Measurements from ENCODE around the gene PGS1.

DNA sequence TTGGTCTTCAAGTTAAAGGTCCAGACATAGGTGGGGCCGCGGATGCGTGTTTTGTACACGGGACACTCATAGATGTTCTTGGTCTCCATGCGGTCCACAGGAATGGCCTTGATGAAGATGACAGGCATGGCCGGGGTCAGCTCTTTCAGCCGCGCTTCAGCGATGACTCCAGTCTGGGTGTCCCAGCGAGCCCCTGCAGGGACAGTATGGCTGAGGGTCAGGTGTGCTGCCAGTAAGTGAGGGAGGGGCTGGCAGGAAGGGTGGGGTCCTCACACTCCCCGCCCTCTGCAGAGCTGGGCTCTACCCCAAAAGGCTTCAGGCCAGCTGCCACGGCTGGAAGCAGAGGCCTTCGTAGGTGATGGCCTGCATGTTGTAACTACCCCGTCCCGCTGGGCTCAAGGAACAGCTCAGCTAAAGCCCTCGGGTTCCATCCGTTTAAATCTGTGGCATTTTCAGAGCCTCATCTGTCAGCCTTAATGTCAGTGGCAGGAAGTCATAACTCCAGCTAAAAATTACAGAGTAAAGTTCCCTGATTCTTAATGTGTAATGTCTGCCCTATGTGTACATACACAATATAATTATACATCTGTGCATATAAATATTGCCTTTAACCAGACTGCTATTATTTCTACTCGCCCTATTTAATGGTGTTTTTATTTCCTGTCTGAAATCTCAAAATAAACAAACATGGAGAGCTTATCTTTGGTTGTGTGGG is 45.7 kb downstream of the PGS1 start:
- TF ChIP-seq, protein P1, sequence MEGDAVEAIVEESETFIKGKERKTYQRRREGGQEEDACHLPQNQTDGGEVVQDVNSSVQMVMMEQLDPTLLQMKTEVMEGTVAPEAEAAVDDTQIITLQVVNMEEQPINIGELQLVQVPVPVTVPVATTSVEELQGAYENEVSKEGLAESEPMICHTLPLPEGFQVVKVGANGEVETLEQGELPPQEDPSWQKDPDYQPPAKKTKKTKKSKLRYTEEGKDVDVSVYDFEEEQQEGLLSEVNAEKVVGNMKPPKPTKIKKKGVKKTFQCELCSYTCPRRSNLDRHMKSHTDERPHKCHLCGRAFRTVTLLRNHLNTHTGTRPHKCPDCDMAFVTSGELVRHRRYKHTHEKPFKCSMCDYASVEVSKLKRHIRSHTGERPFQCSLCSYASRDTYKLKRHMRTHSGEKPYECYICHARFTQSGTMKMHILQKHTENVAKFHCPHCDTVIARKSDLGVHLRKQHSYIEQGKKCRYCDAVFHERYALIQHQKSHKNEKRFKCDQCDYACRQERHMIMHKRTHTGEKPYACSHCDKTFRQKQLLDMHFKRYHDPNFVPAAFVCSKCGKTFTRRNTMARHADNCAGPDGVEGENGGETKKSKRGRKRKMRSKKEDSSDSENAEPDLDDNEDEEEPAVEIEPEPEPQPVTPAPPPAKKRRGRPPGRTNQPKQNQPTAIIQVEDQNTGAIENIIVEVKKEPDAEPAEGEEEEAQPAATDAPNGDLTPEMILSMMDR (conservative IDR thresholded peaks at IDR 0.05 in 1 of 2, IDR thresholded peaks at IDR 0.05 in 1 of 2; ENCODE audit: extremely low read depth in 1 of 2, insufficient read depth in 1 of 2, low read depth in 1 of 2, low read length in 2 of 2), result no peak
- no peak for TF ChIP-seq EZH2 (IDR thresholded peaks at IDR 0.05; ENCODE audit: borderline replicate concordance, low read length)
